K562 (cell line): ENCODE data around the gene LZTR1. TPM values are rescaled to one million over a fixed set of nuclear protein-coding genes. Genes with fewer than 3 reads are reported as not detected.

Source experiments
- ATAC-seq: fragments of 200-7000 bp; cut with Tn5 transposase; 3 replicates; pipeline ENCODE4 v1.9.1; 2020; ENCODE audit warnings: moderate library complexity
- BruUV-seq: library from RNA; stranded (reverse); fragments of 400-500 nt; replicated peaks from 2 replicates; lab custom pipeline; 2021; lab: Mats Ljungman, UMichigan
- CTCF ChIA-PET: fragments of 300-600 bp; formaldehyde crosslinking; extraction: SDS; loops from one replicate; lab custom pipeline; 2021; ENCODE audit warnings: low intra/inter-chr PET ratio; lab: Yijun Ruan, JAX
- POLR2A ChIA-PET: fragments of 300-600, 350-650 bp; sonication (Branson Sonifier 250); formaldehyde crosslinking; extraction: SDS; loops from one replicate; lab custom pipeline; 2021; ENCODE audit warnings: antibody characterized with exemption, inconsistent platforms; lab: Yijun Ruan, JAX
- DNase-seq, 4 experiments: peaks; one replicate each; pipeline versions ENCODE4 v3.0.0 to v3.0.0-alpha.2; 2011 to 2018; ENCODE audit warnings: low spot score in 3 of 4, mixed read lengths in 3 of 4; ENCODE audit errors: extremely low read depth in 1 of 4
- FAIRE-seq: peaks from 2 replicates; lab custom pipeline; 2011; peaks lifted over from hg19 to GRCh38; lab: Jason Lieb, UNC
- H2AFZ ChIP-seq: 2 replicates; pipeline ENCODE4 v1.6.0; 2011; ENCODE audit warnings: low read depth, low read length, control low read depth, inconsistent platforms
- H3K27ac ChIP-seq: fragments of 200-600 bp; 3 replicates; pipeline ENCODE4 v1.8.0; 2011; ENCODE audit warnings: low read depth, mild to moderate bottlenecking, control low read depth, inconsistent platforms, low read length, moderate library complexity, mixed read lengths; ENCODE audit errors: extremely low read depth
- H3K27me3 ChIP-seq, 2 experiments: fragments of 300-600 bp in 1 of 2; 2 replicates in 1 of 2; 3 replicates in 1 of 2; pipeline versions ENCODE4 v1.6.0 to v1.8.0; 2011; ENCODE audit warnings: inconsistent platforms in 2 of 2, low read length in 2 of 2, mild to moderate bottlenecking in 1 of 2, mixed read lengths in 1 of 2, moderate library complexity in 1 of 2; ENCODE audit not compliant: control insufficient read depth in 2 of 2, insufficient read depth in 2 of 2
- H3K36me3 ChIP-seq: fragments of 300-600 bp; 3 replicates; pipeline ENCODE4 v1.8.0; 2011; ENCODE audit warnings: mild to moderate bottlenecking, low read length, inconsistent platforms; ENCODE audit not compliant: control insufficient read depth, insufficient read depth
- H3K4me1 ChIP-seq, 2 experiments: fragments of 200-600 bp in 1 of 2; replicated peaks in 1 of 2; 2 replicates in 1 of 2; 3 replicates in 1 of 2; pipeline versions ENCODE4 v1.5.1 to v1.8.0; 2011; ENCODE audit warnings: inconsistent platforms in 2 of 2, low read length in 2 of 2, mild to moderate bottlenecking in 1 of 2, mixed read lengths in 1 of 2, moderate library complexity in 1 of 2; ENCODE audit not compliant: control insufficient read depth in 2 of 2, insufficient read depth in 2 of 2
- H3K4me2 ChIP-seq: 2 replicates; pipeline ENCODE4 v1.6.1; 2011; ENCODE audit warnings: low read length, control low read depth, inconsistent platforms, mixed read lengths; ENCODE audit not compliant: insufficient read depth
- H3K4me3 ChIP-seq: fragments of 200-600 bp; sonication (generic), shearing (Covaris generic); 2 replicates; pipeline ENCODE4 v1.5.1; 2016; ENCODE audit warnings: control low read depth, inconsistent platforms
- H3K79me2 ChIP-seq: fragments of 200-600 bp; 3 replicates; pipeline ENCODE4 v1.8.0; 2011; ENCODE audit warnings: low read length, inconsistent platforms; ENCODE audit not compliant: control insufficient read depth, insufficient read depth
- H3K9ac ChIP-seq, 2 experiments: 2 replicates each; pipeline versions ENCODE4 v1.6.0 to v1.6.1; 2011; ENCODE audit warnings: low read depth in 2 of 2, low read length in 2 of 2, control low read depth in 1 of 2, inconsistent platforms in 1 of 2, mild to moderate bottlenecking in 1 of 2, mixed read lengths in 1 of 2; ENCODE audit not compliant: insufficient read depth in 1 of 2
- H3K9me1 ChIP-seq: one replicate; pipeline ENCODE4 v1.6.0; 2011; ENCODE audit warnings: inconsistent platforms, mild to moderate bottlenecking, low read length, moderate library complexity; ENCODE audit not compliant: control insufficient read depth, insufficient read depth
- H3K9me3 ChIP-seq: replicated peaks from 2 replicates; pipeline ENCODE4 v1.5.1; 2011; ENCODE audit warnings: low read depth, low read length, inconsistent platforms; ENCODE audit not compliant: control insufficient read depth, insufficient read depth
- H4K20me1 ChIP-seq: replicated peaks from 2 replicates; pipeline ENCODE4 v1.6.1; 2011; ENCODE audit warnings: low read length, inconsistent platforms, mixed read lengths; ENCODE audit not compliant: control insufficient read depth, insufficient read depth
- ARID2 ChIP-seq: fragments of 450-650 bp; IDR thresholded peaks from 2 replicates; pipeline ENCODE4 v1.6.1; 2017; ENCODE audit warnings: antibody characterized with exemption, mild to moderate bottlenecking
- ARID4B ChIP-seq: sonication (generic); formaldehyde crosslinking; IDR thresholded peaks from 2 replicates; pipeline ENCODE4 v1.8.0; 2022; ENCODE audit warnings: mild to moderate bottlenecking, missing genetic modification reagents
- BHLHE40 ChIP-seq: IDR thresholded peaks from 2 replicates; pipeline ENCODE4 v1.6.1; 2011; ENCODE audit warnings: low read length, improper control_type of control experiment
- CLOCK ChIP-seq: fragments of 250-450 bp; sonication (Bioruptor Pico); IDR thresholded peaks from 2 replicates; pipeline ENCODE4 v1.4.0; 2020; ENCODE audit warnings: mild to moderate bottlenecking, moderate library complexity, borderline replicate concordance
- ELF4 ChIP-seq: fragments of 450-650 bp; formaldehyde crosslinking; IDR thresholded peaks from 2 replicates; pipeline ENCODE4 v1.4.0; 2022; ENCODE audit warnings: missing genetic modification characterization
- GATA2 ChIP-seq: sonication (generic); formaldehyde crosslinking; IDR thresholded peaks from 2 replicates; pipeline ENCODE4 v1.4.0; 2020; ENCODE audit warnings: mild to moderate bottlenecking, missing genetic modification reagents
- HNRNPL ChIP-seq: fragments of 200-400 bp; formaldehyde crosslinking; IDR thresholded peaks from 2 replicates; pipeline ENCODE4 v1.6.1; 2017; ENCODE audit warnings: low read depth, mild to moderate bottlenecking, low read length
- HNRNPUL1 ChIP-seq: fragments of 200-400 bp; formaldehyde crosslinking; IDR thresholded peaks from 2 replicates; pipeline ENCODE4 v1.6.1; 2017; ENCODE audit warnings: low read length
- KDM1A ChIP-seq, 2 experiments: fragments of 450-650 bp; IDR thresholded peaks; 2 replicates each; pipeline ENCODE4 v1.6.1; 2016; ENCODE audit warnings: mild to moderate bottlenecking in 2 of 2
- MAFF ChIP-seq: IDR thresholded peaks from 2 replicates; pipeline ENCODE4 v1.6.1; 2012; ENCODE audit warnings: low read length, improper control_type of control experiment
- RBBP5 ChIP-seq: fragments of 200-600 bp; sonication (generic); IDR thresholded peaks from 2 replicates; pipeline ENCODE4 v1.6.1; 2012; ENCODE audit warnings: borderline replicate concordance, mild to moderate bottlenecking, low read length, control low read depth, inconsistent platforms; ENCODE audit not compliant: insufficient read depth, poor library complexity, severe bottlenecking
- SETDB1 ChIP-seq: IDR thresholded peaks from one replicate; pipeline ENCODE4 v1.6.1; 2012; ENCODE audit warnings: low read length, control low read depth, inconsistent platforms
- SRF ChIP-seq, 2 experiments: fragments of 250-450, 450-650 bp in 1 of 2; sonication (Bioruptor Pico) in 1 of 2; sonication (generic) in 1 of 2; formaldehyde crosslinking; IDR thresholded peaks; 2 replicates each; pipeline versions ENCODE4 v1.5.0 to v1.5.1; 2020 to 2022; ENCODE audit warnings: mild to moderate bottlenecking in 1 of 2, missing genetic modification reagents in 1 of 2
- USF2 ChIP-seq: sonication (generic); formaldehyde crosslinking; IDR thresholded peaks from 2 replicates; pipeline ENCODE4 v1.5.0; 2020; ENCODE audit warnings: missing genetic modification reagents
- ZC3H4 ChIP-seq: sonication (generic); formaldehyde crosslinking; IDR thresholded peaks from 2 replicates; pipeline ENCODE4 v1.9.0; 2021; ENCODE audit warnings: missing genetic modification reagents, borderline replicate concordance
- WGBS: fragments of 100-300 bp; shearing (Covaris generic); methylation state at CpG from one replicate; pipeline ENCODE4 v1.1.6; 2016; ENCODE audit warnings: low coverage, mixed read lengths; ENCODE audit not compliant: insufficient coverage; ENCODE audit errors: missing lambda C conversion rate; 5-methylcytosine and 5-hydroxymethylcytosine counted together
- in situ Hi-C: fragments of 300-500 bp; cut with MboI; formaldehyde crosslinking; loops from 4 replicates; pipeline ENCODE4 v1.15.0; 2018; ENCODE audit warnings: inconsistent platforms, mixed read lengths
- intact Hi-C: fragments of 100-400 bp; cut with micrococcal nuclease; formaldehyde crosslinking; loops from 2 replicates; pipeline ENCODE4 v1.14.2; 2022
- polyA plus RNA-seq, 8 experiments: library from polyadenylated mRNA; depleted of rRNA in 4 of 8; stranded (reverse) in 5 of 8; unstranded in 3 of 8; fragments of >200 nt; fragmentation: Nextera tagmentation in 2 of 8; fragmentation: Illumina TruSeq in 1 of 8; extraction: Ambion mirVana in 2 of 8; extraction: Trizol in 1 of 8; gene quantifications; 2 replicates each; pipeline versions ENCODE4 v1.2.1 to v1.2.3, GENCODE V29; 2011 to 2014; ENCODE audit warnings: inconsistent platforms in 1 of 8, missing spikeins in 1 of 8
- total RNA-seq, 7 experiments: library from RNA; depleted of rRNA in 6 of 7; stranded (reverse); fragments of >200 nt in 6 of 7; fragmentation: Illumina TruSeq in 2 of 7; extraction: Trizol in 2 of 7; gene quantifications; 2 replicates each; pipeline versions ENCODE4 v1.2.1 to v1.2.3, GENCODE V29; 2011 to 2021; ENCODE audit warnings: low replicate concordance in 1 of 7

Gene LZTR1
- total and polyA plus RNA-seq, 9 of the 15 experiments (the other 6 are each of a cell fraction or from before 2014, with no cell fraction given): 2.2 to 135 (median 63.0) TPM

- DNase-seq: peak in 2 of 4 experiments; percentile 57 to 67
- H3K27me3 ChIP-seq: no peaks in the 10 kb centered on the region
- no peaks in the 10 kb centered on the region for H3K9me3 ChIP-seq
- no peak overlapping the region for H3K4me3 ChIP-seq
- FAIRE-seq: no peak
- peak overlapping the region; percentile 2; the same call in 1 of the 2 replicates for H3K4me2 ChIP-seq
- peaks cover 25 to 56% of the 10 kb centered on the region in 2 experiments for H3K4me1 ChIP-seq
- no peaks in the 10 kb centered on the region for H3K9me1 ChIP-seq
- H3K9ac ChIP-seq: peak overlapping the region in 1 of 2 experiments; percentile 69; a peak in 1 of 4 replicates
- peaks cover 30% of the 10 kb centered on the region for H3K36me3 ChIP-seq
- ATAC-seq: no peak
- POLR2A ChIA-PET: interaction anchor here (0.6 to 17.9 kb wide), 14 partner anchors 12 to 139 kb away, joined by 3 to 451 read pairs (median 4); partner anchors contain the start of genes AIFM3, LZTR1 and P2RX6
- WGBS: 60% methylated on average over 4 of the region's 4 CpGs
- CTCF ChIA-PET: no interaction called here
- no TSS peak for BruUV-seq
- intact Hi-C loops (loop anchor here (5.0 kb wide), 4 partner anchors 54 to 496 kb away; partner anchors contain the start of genes MED15, PI4KA and SNAP29), in situ Hi-C loops (no loop called here)
- H2AFZ ChIP-seq: no peak overlapping the region
- peaks cover 8% of the 10 kb centered on the region; the same call in 1 of the 2 replicates for H4K20me1 ChIP-seq
- H3K79me2 ChIP-seq: peaks cover 46% of the 10 kb centered on the region
- peak overlapping the region; percentile 9; the same call in 1 of the 3 replicates for H3K27ac ChIP-seq
- TF ChIP-seq ARID2 (no peak), ELF4 (CRISPR knock-in tag) (peak; percentile 50), HNRNPL (no peak), HNRNPUL1 (no peak), KDM1A (IDR thresholded peaks at IDR 0.05) (no peak), ZC3H4 (CRISPR knock-in tag) (no peak), MAFF (no peak), BHLHE40 (0 out of 2 replicates have a peak, but pooled peaks have one; percentile 20), SRF (CRISPR knock-in tag; IDR thresholded peaks at IDR 0.05) (peak in 1 of 2 experiments; percentile 64; a peak in 1 of 4 replicates), SETDB1 (no peak), ARID4B (CRISPR knock-in tag) (no peak), RBBP5 (peak; percentile 29), USF2 (CRISPR knock-in tag) (no peak), CLOCK (CRISPR knock-in tag) (no peak), GATA2 (CRISPR knock-in tag) (no peak)
These were observed 21.7 kb downstream of the LZTR1 start for GRCh38 chr22:21003782-21004181.
